Activated CD4-positive, alpha-beta T cell treated with anti-CD3 and anti-CD28 coated beads, Interleukin-2, amount 50 U/mL, for 16 hours (primary cell): ENCODE results near the gene NKX1-1.
"Not testable (repeated sequence)": the region's sequence is repeated elsewhere in the genome, so short reads cannot be mapped to it uniquely, and the experiment has no call there.

ENCODE experiments used
- DNase-seq: peaks from one replicate; pipeline ENCODE4 v3.0.0-alpha.2; 2020

NKX1-1 gene

DNA sequence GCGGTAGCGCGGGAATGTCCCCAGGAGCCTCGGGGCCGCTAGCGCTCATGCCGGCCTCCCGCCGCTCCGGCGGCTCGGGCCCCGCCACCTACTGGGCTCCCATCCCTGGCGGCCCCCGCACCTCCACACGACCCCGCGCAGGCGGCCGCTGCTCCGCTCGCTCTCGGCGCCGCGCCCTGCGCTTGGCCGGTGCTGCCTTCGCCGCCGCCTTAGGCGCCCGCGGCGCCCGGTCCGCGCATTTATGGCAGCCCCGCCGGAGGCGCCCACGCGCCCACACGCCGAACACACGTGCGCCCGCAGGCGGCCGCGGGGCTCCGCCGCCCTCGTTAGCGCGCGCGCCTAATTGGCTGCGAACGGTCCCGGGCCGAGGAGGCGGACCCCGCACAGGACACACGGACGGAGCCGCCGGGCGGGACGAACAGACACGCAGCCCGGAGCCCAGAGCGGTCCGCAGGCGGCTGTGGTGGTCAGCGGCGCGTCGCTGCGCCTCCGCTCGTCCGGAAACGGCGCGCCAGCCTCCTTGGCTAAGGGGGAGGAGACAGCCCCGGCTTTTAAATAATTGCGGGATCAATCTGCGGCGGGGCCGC is at the start of gene NKX1-1:
NKX1-1 (minus strand) TSS at position 49 of the 587 bp plus-strand sequence; CDS start at position 49, 0 bp downstream.
- no peak for DNase-seq

DNA sequence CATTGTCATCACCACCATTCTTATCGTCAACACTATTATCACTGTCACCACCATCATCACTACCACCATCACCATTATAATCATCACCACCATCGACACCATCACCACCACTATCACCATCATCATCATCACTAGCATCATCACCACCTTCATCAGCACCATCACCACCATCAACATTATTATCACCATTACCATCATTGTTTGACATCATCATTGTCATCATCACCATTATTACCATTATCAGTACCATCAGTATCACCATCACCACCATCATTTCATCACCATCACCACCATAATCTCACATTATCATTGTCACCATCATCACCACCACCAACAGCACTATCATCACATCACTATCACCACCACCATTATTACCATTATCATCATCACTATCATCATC is 47.5 kb upstream of the NKX1-1 start:
- DNase-seq: no peak

DNA sequence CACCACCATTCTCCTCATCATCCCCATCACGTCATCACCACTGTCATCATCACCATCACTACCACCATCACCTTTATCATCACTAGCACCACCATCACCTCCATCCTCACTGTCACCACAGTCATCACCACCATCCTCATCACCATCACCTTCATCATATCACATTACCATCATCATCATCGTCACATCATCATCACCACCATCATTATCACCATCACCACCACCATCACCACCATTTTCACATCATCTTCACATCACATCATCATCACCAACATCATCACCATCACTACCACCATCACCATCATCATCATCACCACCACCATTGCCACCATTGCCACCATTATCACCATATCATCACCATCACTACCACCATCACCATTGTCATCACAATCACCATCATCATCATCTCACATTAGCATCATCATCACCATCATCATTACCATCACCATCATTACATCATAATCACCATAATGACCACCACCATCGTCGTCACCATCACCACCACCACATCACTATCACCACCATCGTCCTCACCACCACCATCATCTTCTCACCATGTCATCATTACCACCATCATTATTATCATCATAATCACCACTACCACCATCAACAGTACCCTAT is 46.3 kb upstream of the NKX1-1 start:
- DNase-seq: no peak

DNA sequence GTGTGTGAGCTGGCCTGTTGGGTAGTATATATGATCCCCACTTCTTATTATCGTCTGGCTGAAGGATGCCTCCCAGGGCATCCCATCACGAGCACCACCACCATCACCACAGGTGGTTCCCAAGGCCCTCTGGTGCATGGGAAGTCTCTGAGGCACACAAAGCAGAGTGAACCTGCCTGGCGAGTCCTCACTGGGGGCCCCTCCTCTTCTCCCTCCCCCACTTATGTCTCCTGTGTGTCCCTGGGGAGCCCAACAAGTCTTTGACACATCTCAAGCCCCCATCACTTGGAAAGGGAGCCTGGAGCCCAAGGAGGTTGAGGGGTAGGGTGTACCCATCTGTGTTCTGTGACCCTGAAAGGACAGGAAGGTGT is 45.5 kb upstream of the NKX1-1 start:
- DNase-seq: no peak

DNA sequence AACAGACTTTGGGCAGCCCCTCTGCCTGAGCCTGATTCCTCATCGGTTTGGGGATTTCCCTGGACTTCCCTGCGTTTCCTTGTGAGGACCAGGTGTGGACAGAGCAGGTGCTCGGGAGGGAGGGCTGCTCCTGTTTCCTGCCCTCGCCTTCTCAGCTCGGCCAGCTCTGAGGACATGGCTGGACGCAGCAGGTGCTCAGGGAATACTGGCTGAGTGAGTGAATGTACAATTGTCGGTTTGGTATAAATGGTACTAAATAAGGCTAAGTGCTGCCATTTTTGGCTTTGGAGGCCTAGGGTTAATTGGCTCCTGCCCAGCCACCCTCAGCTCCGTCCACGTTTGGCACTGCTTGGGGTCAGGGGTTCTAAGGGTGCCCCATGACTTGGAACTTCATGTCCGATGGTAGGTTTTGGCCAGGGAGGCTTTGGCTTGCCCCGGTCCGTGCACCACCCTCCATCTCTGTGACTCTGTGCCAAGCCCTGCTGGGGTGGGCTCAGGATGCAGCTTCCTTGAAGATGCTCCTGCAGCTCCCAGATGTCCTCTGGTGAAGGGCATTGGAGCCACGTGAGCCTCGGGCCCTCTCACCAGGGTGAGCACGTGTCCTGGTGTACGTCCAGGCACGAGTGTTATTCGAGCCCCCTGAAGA is 45.0 kb upstream of the NKX1-1 start:
- no peak for DNase-seq

DNA sequence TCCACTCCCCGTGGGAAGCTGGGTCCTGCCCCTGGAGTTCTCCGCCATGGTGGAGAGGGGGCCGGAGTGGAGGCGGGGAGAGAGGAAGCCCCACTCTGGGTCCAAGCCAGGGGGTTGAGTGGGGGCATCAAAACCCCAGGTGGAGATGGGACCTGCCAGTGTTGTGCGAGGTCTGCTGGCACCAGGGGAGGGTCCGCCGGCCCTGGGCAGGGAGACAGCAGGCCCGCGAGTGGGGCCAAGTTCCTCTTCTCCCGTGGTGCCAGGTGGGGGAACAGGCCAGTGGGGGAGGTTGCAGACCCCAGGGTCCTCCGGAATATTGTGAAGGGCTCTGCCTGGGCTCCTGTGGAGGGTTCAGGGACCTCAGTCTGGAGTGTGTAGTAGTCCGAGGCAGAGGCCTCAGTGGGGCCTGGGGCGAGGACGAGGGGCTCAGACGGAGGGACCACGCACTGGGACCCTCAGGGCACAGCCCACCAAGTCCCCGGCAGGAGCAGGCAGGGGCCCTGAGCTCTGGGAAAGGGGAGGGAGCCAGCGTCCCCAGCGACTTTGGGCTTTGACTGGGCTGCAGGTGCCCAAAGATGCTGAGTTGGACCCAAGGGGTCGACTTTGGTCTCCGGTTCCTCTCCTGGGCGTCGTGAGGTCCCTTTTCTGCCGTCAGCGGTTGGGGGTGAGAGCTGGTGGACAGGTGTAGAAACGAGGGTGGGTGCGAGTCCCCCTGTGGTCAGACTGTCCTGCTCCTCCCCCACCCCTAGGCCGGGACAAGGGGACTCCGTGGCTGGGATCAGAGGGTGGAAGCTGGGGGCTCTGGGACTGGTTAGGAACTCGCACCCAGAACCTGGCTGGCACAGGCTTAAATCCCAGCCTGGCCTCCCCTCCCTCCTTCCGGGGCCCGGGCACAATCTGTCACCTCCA is 43.8 kb upstream of the NKX1-1 start:
- DNase-seq: no peak

DNA sequence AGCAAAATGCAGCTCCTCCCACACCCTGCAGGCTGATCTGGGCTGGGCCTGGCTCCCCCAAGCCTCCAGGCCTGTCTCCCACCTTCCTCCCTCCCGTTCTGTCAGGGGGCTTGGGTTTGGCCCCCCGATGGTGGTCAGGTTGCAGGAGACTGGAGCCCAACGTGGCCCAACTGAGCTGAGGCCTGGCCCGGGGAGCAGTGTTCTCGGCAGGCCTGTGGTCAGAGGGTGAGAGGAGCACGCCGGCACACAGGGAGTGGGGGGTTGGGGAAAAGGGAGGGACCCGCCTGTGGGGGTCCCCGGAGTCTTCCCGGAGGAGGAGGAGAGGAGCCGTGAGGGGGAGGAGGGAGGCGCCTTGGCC is 43.2 kb upstream of the NKX1-1 start:
- no peak for DNase-seq

DNA sequence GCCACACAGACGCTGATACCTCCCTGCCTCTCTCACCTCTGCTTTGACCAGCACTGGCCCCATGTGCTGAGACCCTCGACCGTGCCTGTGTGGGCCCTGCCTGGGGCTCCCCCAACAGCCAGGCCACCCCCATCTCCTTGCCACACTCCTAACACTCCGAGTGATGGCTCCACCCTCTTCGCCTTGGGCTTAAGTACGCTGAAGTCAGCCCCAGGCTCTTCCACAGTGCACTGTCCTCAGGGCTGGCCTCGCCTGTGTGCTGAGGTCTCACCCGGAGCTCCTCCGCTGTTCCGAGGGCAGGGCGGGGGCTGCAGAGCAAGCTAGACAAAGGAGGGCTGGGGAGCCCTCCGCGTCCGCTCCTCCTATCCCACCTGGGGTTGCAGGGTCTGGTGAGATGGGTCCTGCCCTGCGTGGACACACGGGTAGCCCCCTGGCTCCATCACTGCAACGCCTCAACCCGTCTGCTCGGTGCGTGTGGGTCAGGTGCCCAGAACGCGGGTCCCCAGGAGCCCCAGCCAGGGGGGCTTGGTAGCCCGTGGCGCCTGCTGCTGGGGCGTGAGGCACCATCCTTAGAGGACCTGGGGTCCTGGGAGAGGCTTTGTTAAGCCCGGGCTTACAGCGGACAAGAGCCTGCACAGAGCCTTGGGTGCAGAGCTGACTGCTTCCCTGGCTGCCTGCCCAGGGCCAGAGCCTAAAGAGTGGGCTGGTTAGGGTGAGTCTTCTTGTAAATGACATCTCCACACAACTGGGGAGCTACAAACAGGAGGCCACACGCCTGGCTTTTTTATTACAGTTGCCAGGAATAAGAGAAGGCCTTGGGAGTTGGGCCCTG is 42.6 kb upstream of the NKX1-1 start:
- no peak for DNase-seq

DNA sequence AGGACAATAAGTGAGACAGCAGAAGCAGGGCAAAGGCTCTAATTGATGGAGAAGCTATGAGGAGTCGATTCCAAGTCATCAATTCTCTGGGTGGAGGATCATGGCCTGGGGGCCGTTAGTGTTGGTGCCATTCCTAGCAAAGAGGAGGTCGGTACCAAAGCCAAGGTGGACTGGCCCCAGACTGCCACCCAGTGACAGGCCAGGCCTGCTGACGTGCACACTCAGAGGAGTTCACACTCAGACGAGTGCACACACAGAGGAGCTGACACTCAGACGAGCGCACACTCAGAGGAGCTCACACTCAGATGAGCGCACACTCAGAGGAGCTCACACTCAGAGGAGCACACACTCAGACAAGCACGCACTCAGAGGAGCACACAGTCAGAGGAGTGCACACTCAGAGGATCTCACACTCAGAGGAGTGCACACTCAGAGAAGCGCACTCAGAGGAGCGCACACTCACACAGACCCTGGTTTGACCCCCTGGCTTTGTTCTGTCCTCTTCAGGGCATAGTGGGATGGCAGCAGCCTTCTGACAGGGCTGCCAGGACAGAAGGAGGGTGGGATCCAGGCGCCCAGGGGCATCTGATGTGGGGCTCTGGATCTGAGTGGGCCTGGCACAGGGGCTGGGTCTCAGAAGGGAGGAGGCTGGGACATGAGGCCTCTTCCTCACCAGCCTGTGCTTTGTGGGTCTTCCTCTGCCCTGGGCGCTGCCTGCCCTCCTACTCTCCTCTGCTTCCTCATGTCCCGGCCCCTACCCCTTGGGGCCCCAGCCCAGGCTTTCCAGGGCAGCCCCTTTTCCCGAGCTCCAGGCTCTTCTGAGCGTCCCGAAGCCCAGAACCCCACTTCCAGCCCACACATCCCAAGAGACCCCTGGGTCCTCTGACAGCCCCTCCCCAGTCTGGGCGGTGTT is 41.7 kb upstream of the NKX1-1 start:
- no peak for DNase-seq

DNA sequence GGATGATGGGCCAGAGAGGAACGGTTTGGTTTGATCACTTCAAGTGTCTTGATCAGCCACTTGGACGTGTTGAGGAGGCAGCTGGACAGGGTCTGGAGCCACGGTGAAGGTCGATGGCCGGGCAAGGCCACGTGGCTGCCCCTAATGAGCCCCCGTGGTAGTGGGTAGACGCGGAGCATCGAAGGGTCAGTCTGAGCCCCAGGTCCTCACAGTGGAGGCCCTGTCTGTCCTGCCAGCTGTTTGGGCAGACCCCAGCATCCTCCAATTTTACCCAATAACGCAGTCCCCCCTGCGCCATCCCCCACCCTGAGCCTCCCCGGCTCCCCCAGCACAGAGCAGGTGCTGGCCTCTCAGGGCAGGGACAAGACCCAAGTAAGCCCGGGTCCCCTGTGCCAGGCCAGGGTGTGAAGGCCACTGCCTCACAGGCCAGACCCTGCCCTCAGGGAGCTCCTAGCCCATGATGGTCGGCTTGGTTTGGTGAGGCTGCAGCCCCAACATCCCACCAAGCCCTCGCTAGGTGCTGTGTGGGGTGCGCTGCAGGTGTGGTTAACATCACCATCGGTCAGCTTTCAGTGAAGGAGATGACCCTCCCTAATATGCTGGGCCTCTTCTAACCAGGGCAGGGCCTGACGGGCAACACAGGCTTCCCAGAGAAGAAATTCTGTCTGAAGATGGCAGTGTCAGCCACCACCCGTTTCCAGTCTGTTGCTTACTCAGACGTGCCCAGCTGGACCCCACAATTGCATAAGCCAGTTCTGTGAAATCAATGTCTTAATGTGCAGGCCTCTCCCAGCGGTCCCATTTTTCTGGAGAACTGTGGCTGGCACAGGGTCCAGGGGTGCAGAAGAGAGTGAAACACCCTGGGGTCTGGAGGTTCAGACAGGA is 40.5 kb upstream of the NKX1-1 start:
- no peak for DNase-seq

DNA sequence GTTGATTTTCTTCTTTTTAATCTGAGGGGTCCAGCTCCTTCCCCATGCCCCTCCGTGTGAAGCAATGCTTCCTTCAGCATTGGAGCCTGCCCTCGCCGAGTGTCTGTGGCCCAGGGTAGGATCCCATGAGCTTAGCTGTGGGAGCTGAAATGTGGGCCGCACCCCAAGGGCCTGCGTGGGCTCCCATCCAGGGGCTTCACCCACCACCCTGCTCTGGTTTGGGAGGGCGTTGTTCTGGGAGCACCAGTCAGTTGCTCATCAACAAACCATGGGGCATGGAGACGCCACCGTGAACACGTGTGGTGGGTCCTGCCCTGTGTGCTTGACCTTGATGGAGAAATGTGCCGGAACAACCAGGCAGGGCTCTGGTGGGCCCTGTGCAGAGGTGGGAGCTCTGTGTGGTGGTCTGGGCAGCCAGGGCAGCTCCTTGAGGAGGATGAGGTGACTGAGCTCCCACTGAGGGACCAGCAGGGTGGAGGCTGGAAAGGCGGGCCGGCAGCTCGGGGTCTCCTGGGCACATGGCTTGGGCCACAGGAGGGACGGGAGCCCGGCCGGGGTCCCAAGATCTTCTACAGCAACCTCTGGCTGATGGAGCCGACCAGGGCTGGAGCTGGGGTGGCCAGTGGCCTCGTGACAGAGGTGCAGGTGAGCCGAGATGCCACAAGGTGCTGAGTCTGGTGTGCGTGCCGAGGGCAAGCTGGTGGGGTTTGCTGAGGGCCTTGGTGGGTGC is 39.6 kb upstream of the NKX1-1 start:
- no peak for DNase-seq

DNA sequence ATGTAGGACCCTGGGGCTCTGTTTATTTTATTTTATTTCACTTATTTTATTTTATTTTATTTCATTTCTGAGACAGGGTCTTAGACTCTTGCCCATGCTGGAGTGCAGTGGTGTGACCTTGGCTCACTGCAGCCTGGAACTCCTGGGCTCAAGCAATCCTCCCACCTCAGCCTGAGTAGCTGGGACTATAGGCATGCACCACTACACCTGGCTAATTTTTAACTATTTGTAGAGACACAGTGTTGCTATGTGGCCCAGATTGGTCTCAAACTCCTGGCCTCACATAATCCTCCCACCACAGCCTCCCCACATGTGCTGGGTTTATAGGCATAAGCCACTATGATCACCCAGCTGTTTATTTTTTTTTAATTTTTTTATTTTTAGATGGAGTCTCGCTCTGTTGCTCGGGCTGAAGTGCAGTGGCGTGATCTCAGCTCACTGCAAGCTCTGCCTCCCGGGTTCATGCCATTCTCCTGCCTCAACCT is 37.5 kb upstream of the NKX1-1 start:
- DNase-seq: not testable (repeated sequence)

DNA sequence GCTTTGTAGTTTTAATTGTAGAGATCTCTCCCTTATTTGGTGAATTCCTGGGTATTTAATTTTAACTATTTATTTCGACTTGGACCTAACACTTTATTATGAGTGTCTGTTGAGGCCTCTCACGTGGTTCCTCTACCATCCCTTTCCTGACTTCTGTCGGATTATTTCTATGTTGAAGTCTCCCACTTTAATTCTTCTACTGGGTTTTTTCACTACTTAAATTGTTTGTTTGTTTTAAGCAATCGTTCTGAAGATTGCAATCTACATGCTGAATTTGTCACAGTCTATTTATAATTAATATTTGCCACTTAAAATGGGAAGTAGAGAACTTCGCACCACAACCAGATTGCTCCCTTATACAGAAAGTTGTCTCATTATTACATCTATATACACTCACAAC is 20.8 kb upstream of the NKX1-1 start:
- no peak for DNase-seq

DNA sequence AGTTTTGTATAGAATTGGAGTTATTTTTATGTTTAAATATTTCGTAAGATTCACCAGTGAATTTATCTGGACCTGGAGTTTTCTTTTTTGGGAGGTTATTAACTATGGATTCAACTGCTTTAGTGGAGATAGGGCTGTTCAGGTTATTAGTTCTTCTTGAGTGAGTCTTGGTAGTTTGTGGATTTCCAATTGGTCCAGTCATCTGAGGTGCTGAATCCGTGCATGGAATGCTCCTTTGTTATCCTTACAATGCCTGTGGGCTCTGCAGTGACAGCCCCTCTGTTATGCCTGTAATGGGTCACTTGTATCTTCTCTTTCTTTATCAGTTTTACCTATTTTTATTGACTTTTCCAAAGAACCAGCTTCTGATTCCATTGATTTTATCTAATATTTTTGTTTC is 15.4 kb upstream of the NKX1-1 start:
- DNase-seq: no peak

DNA sequence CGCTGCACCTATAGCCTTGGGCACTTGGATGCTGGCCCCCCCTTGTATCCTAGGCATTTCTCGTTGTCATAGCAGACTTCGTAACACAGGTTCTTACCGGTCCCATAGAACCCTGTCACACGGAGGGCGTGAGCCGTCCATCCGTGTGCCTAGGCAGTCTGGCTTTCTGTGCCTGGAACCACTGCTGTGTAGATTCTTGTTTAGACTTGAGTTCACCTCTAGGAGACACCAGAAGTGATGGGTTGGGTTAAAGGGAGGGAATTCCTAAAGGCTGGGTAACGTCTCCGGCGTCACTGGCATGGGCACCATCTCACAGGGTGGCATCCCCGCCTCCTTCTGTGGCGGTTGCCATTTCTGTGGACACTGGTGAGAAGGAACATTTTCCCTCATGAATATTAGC is 13.5 kb upstream of the NKX1-1 start:
- no peak for DNase-seq

DNA sequence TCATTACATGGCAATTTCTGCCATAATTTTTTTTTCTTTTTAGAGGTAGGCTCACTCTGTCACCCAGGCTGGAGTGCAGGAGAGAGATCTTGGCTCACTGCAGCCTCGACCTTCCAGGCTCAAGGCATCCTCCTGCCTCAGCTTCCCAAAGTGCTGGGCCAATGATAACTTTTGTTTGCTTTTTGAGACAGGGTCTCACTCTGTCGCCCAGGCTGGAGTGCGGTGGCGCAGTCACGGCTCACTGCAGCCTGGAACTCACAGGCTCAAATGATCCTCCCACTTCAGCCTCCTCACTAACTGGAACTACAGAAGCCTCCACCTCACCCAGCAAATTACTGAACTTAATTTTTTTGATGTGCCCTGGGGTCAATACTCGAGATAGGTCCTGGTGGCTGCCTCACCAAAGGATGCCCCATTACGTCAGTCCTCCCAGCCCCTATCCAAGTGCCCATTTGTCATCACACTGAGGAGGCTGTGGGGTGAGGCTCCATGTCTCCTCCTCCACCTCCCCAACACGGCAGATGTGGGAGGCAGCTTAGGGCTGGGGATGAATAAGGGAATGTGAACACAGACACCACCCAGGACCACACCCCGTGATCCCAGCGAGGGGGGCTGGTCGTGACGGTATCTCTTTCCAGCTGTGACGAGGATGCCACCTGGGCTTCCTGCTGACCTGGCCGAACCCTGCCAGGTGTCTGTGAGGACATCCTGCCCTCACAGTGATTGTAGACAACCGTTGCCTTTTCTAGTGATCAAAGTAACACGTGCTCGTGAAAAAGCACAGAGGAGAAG is 12.4 kb upstream of the NKX1-1 start:
- no peak for DNase-seq

DNA sequence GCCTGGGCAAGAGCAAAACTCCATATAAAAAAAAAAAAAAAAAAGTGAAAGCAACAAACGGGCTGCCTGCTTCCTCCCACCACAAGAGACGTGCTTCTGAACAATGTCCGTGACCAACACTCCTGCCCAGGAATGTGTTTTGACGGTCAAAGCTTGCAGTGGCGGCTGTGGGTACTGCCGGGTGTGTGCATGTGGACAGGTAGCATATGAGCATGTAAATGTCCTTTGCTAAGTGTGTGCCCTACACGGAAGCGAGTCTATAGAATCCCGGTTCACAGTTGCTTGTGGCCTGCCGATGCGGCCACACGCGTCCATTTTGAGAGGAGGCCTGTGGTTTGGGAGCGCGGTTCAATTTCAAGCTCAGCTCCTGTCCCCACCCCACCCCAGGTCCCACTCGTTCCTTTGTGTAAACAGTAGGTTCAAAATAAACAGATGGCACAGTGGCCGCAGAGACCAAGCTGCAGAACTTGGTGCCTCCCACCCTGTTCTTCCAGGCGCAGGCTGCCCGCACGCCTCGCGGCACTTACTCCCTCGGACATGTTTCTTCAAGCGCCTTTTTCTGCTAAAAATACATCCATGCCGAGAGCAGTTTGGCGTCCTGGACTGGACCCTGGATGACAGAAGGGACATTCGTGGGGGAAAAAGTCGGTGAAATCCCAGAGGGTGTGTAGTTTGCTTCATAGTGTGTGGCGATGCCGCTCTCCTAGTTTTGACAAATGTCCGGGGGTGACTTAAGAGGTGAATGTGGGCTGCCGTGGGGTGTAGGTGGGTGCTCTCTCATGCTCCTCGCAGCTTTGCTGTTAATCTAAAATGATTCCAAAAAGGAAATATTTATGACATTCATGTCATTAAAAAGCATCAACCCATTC is 11.5 kb upstream of the NKX1-1 start:
- no peak for DNase-seq

DNA sequence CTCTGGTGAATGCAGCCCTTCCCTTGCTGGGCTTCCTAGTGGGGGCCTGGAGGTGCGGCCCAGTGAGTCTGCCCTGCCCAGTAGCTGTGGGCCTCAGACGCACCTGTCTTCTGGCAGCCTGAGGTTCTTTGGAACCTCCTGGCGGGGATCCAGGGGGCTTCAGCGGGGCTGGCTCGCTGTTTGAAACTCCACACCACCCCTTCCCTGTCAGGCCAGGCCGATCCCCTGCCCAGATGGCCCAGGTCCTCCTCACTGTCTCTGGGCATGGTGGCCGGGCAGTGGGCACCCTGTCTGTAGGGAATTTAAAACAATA is 10.7 kb upstream of the NKX1-1 start:
- DNase-seq: no peak
